Bone marrow (tissue), 2 donors: Measurements from ENCODE around the gene MCTP1.

Experiments used
- DNase-seq, 2 donors: peaks; one replicate each; lab custom pipeline; 2025; lab: John Stamatoyannopoulos, UW

Gene MCTP1

GRCh38 chr5:94811331-94811730, 473.6 kb downstream of the MCTP1 start:
- DNase-seq: no peak

- DNase-seq: no peak
Observed at GRCh38 chr5:94810877-94811276, 474.0 kb downstream of the MCTP1 start.

- DNase-seq: no peak
Observed at GRCh38 chr5:94810281-94810680, 474.6 kb downstream of the MCTP1 start.

GRCh38 chr5:94808497-94808896, 476.4 kb downstream of the MCTP1 start:
- no peak for DNase-seq

DNA sequence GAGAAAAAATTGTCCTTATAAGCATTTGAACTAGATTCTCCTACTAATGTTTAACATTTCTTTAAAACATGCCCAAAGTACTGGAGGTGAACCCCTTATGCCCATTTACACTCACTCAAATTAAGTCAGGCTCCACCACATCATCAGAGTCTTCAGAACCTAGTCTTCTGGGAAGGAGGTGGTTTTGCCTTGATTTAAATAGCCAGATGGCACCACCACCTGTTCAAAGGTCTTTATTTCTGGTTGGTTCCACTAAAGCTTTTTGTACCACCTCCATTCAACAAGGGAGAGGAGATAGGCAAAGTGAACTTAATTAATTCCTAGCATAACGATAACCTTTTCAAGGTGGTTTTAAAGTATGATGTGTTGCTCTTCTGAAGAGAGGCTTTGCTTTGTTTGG, 476.9 kb downstream of the MCTP1 start:
- no peak for DNase-seq

- DNase-seq: no peak
Observed at GRCh38 chr5:94802450-94802849, 482.4 kb downstream of the MCTP1 start.

DNA sequence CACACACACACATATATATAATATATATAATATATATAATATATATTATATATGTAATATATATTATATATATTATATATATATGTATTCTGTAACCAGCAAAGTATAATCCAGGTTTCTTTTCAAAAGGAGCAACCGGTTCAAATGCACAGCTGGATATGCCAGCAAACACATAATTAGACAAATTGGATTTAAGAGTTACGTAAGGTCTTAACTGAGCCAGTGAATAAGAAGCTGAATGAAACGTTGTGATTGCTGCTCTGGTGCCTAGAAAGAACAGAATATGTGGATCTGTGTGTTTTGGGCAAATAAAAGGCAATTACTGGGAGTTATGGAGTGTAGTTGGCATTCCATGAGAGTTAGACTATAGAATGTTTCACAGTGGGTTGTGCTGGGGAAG, 488.3 kb downstream of the MCTP1 start:
- DNase-seq: no peak

- peak in 1 of 2 donors; percentile 30 for DNase-seq
Observed at GRCh38 chr5:94793816-94794198, 491.1 kb downstream of the MCTP1 start.

DNA sequence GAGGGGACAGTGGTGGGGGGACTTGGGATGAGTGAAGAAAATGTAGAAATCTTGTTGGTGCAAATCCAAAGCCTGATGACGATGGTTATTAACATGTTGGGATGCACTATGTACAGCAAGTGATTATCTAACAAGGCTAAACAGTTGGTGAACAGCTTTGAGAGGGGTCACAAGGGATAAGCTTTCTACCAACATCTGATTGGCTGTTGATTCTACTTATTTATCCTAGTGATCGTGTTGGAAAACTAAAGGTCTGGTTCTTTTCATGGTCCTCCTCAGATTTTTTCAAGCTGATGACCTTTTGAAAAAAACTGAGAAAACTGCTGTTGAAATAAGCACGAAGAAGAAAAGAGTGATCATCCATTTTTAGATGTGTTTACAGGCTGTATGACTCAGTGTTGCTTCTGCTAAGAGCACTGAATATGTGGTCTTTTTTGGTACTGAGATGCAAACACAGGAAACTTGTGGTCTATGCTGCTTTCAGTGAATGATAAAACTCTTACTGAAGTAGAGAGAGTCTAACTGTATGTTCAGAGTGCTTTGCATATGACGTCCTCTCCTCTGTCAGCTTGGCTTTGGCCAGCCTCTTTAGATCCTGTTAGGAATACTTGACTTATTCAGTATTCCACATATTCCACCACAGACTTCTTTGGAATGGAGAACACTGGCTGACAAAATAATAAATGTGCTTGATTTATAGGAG, 491.6 kb downstream of the MCTP1 start:
- peak in 1 of 2 donors; percentile 84 for DNase-seq

DNA sequence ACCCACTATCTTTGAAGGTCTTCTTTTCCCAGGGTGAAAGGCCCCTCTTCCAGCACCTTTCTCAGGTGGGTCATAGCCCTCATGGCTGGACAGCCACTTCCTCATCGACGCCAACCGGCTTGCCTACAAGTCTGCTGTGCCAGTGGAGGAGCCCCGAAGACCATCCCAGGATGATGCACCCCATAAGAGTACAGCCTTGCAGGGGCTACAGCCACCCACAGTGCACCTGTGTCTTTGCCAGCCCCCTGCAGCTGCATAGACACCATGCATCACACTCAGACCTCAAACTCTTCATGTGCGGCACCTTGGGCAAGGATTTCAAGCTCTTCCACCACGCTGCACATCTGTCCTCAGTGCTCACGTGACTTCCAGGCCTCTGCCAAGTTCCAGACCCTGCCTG, 493.1 kb downstream of the MCTP1 start:
- no peak for DNase-seq

DNA sequence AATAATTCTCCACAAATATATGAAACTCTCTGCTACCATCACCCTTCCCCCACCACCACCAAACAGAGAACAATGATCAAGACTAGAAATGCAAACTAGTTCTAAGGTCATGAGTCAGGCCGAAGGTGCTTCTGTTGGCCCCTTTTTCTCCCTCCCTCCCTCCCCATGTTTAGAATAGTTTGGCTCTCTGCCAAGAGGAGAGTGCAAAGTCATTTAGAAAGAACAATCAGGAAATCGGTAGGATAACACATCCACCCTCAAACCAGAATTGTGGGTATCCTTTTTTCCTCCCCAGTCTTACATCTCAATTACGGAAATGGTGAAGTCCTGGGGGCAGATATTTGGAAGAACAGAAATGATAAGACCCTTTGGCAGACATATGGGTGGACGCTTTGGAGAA, 496.4 kb downstream of the MCTP1 start:
- DNase-seq: no peak

- DNase-seq: no peak
Observed at GRCh38 chr5:94784536-94785505, 500.1 kb downstream of the MCTP1 start.

GRCh38 chr5:94782383-94782782, 502.5 kb downstream of the MCTP1 start:
- no peak for DNase-seq

- no peak for DNase-seq
Observed at GRCh38 chr5:94779684-94780083, 505.2 kb downstream of the MCTP1 start.

DNA sequence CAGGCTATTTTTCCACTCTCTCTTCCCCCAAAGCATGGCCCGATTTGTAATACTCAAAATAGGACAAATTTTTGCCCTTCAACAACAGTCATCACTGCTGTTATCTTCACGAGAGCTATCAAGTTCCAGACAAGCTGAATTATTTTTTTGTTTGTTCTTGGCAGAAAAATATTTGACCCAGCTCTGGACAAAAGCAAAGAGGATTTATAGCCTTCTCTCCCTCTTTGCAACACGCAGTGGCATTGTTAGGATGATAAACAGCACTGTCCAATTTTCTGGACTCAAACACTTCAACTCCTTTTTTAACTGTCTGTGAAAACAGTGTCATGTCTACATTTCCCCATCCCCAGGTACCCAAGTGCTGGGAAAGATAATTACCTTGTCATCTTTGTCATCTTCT, 506.2 kb downstream of the MCTP1 start:
- no peak for DNase-seq

GRCh38 chr5:94778299-94778698, 506.6 kb downstream of the MCTP1 start:
- no peak for DNase-seq

GRCh38 chr5:94777056-94777880, 507.6 kb downstream of the MCTP1 start:
- no peak for DNase-seq

DNA sequence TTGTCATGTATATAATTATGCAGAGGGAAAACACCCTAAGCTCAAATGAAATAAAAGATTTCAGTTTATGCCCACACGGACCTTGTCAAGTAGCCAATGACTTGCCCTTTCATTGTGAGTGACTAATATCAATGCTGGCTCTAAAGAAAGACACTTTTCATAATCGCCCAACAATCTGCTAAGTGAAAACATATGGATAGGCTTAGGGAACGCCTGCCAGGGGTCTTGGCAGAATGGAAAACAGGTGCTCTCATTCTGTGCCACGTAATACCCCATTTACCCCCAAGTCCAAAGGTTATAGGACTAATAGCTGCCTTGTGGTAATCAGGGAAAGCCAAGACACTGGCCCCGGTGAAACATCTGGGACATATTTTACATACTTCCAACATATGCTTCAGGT, 508.7 kb downstream of the MCTP1 start:
- DNase-seq: no peak

DNA sequence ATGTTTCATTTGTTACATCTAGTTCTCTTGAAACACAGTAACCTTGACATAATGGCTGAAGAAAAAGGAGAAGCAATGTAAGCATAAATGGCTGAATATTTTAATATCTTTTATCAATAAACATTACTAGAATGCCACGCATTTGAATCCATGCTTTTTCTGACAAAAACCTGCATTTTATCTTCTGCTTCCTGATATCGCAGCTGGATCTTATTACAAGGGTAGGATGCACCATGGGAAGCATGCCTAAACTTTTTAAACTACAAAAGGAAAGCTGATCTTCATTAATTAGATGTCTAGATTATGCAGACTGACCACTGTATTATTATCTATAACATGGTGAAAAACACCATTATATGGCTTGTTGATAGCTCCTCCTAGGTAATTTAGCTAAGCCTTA, 509.8 kb downstream of the MCTP1 start:
- no peak for DNase-seq

DNA sequence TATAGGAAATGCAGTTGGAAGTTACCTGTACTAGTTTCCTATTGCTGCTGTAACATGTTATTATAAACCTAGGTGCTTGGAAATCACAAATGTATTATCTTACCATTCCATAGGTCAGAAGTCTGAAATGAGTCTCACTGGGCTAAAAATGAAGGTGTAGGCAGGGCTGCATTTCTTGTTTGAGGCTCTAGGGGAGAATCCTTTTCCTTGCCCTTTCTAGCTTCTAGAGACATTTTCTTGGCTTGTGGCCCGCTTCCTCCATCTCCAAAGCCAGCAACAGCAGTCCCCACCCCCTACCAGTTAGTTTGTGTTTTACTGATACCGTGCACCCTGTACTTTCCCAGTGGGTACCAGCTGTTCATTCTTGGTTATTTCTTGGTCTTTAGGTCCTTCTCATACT, 513.2 kb downstream of the MCTP1 start:
- no peak for DNase-seq

DNA sequence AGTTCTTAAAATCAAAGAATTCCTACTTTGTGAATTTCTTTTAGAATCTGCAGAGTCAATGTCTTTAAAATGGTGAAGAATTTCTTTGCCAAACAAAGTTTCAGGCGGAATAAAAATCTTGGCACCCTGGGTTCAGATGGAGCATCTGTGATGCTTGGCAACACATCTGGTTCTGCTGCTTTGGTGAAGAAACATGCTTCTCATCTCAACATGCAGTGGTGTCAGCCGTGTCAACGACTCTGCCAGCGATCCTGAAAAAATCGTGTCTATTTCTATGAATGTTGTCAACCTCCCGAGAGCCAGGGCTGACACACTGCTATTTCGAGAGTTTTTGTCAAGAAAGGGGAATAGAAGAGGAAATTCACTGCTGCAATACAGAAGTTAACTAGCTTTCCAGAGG, 514.9 kb downstream of the MCTP1 start:
- DNase-seq: no peak

DNA sequence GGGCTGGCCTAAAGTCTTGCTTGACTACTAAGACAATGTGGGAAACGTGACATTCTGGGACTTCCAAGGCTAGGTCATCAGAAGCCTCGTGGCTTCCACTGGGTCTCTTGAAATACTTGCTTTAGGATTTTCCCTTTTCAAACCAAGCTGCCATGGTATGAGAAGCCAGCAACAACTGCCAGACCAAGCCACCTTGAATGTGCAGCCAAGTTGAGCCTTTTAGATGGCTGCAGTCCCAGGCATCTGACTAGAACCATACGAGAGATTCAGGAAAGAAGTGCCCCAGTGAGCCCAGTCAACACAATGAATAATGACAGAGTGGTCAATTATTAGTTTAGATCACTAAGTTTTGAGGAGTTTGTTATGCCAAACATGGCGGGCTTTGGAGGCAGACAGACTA, 523.1 kb downstream of the MCTP1 start:
- no peak for DNase-seq
